Measurements from ENCODE around the gene DPPA4. TPM values are rescaled to one million over a fixed set of nuclear protein-coding genes. Genes with fewer than 3 reads are reported as not detected.
"Not testable (repeated sequence)": the region's sequence is repeated elsewhere in the genome, so short reads cannot be mapped to it uniquely, and the experiment has no call there.

DPPA4 gene, protein sequence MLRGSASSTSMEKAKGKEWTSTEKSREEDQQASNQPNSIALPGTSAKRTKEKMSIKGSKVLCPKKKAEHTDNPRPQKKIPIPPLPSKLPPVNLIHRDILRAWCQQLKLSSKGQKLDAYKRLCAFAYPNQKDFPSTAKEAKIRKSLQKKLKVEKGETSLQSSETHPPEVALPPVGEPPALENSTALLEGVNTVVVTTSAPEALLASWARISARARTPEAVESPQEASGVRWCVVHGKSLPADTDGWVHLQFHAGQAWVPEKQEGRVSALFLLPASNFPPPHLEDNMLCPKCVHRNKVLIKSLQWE
- total RNA-seq = not detected

DNA sequence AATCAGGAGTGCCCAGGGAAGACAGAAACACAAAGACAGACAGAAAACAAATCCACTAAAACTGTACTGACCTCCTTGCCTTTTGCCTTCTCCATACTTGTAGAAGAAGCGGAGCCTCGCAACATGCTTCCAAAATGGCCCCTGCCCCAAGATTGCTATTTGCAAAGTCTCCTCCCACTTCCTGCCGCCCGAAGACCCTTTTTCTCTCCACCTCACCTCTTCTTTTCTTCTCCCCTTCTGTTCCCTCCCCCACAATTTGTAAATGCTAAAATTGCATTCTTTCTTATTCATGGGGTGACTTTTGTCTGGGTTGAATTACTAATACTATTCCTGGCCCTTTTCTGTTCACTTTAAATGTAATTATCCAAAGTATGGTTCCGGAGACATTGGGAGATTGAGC lies at the start of gene DPPA4:
Gene DPPA4, minus strand, starts transcription at position 154 of the 400 bp plus-strand sequence. Its CDS starts 29 bp downstream, at position 125.
- ChIA-PET CTCF (no interaction called here), POLR2A (no interaction called here)
- H3K4me3 Mint-ChIP-seq = peak within 1 kb of the TSS; percentile 66
- DNase-seq = no peak
- H3K36me3 Mint-ChIP-seq (ENCODE audit: low read depth) = peaks cover 2% of the 10 kb centered on the region
- peak within 1 kb of the TSS; percentile 21 for H3K27ac Mint-ChIP-seq
- peaks cover 24% of the 10 kb centered on the region for H3K27me3 Mint-ChIP-seq
- peaks cover 11% of the 10 kb centered on the region for H3K4me1 Mint-ChIP-seq
- no peaks in the 10 kb centered on the region for H3K9me3 Mint-ChIP-seq

DNA sequence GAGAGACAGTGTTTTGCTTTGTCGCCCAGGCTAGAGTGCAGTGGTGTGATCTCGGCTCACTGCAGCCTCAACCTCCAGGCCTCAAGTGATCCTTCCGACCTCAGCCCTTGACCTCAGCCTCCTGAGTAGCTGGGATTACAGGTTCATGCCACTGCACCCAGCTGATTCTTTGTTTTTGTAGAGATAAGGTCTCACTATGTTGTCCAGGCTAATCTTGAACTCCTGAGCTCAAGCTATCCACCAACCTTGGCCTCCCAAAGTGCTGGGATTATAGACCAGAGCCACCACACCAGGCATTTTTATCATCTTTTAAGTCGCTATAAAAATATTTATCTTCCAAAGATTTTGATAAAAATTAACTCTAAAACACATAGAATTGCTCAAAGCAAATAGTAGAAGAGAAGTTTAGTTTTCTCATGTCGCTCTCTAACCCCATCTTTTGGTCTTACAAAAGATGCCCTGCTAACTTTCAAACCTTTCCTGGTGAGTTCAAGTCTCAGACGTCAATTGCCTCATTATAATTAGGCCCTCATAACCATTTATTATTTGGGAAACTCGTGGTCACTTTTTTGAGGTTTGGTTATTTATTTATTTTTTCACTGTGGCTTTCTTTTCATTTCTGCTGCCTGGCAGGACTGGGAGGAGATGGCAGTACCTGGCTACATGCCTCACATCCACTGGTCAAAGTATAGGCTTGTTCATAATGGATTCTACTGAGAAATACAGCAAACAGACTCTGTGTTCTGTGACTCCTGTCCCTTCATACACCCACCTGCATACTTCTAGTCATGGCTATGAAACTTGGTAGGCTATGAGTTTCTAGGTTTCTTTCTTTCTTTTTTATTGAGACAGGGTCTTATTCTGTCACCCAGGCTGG lies 48.3 kb upstream of the DPPA4 start:
- Mint-ChIP-seq H3K4me1 (no peaks in the 10 kb centered on the region), H3K36me3 (ENCODE audit: low read depth) (no peaks in the 10 kb centered on the region), H3K27me3 (no peaks in the 10 kb centered on the region), H3K4me3 (no peak overlapping the region), H3K9me3 (no peaks in the 10 kb centered on the region), H3K27ac (no peak overlapping the region)
- CTCF ChIA-PET = interaction anchor here (0.7 kb wide), 1 partner anchor 572 kb away, joined by 3 read pairs; no protein-coding TSS in a partner anchor
- POLR2A ChIA-PET = no interaction called here
- DNase-seq = no peak

DNA sequence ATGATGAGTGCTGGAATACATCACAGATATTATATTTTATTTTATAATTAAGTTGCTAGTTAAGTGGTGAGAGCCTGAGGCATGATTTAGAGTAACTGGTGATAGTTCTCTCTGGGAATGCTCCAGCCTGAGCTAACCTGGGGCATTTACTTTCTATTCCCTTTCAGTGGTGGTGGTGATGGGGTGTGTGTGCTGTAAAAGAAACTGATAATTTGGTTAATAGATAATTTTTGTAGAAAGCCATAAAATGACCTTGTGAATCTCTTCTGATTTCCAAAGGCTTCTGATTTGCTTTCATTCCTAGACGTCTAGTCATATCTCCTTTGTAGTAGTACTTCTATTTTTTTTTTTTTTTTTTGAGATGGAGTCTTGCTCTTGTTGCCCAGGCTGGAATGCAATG lies 46.8 kb upstream of the DPPA4 start:
- Mint-ChIP-seq H3K4me3 (no peak overlapping the region), H3K9me3 (no peaks in the 10 kb centered on the region), H3K27me3 (no peaks in the 10 kb centered on the region), H3K27ac (no peak overlapping the region), H3K4me1 (no peaks in the 10 kb centered on the region), H3K36me3 (ENCODE audit: low read depth) (no peaks in the 10 kb centered on the region)
- no peak for DNase-seq
- ChIA-PET CTCF (no interaction called here), POLR2A (no interaction called here)

DNA sequence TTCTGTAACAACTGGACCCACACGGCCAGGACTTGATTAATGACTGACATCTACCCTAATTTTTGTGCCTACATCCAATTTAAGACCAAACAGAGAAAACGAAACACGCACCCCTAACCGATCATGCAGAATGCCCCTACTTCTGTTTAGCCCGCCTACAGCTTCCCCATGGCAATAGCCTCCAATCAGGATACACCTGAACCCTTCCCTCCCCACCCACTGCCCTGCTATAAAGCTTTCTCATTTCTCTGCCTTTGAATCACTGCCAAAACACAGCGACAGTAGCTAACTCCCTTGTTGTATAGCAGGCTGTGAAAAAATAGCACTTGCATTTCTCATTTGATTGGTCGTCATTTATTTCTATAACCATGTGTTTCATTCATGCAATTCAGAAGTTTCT lies 45.2 kb upstream of the DPPA4 start:
- POLR2A ChIA-PET = no interaction called here
- Mint-ChIP-seq H3K9me3 (no peaks in the 10 kb centered on the region), H3K27me3 (no peaks in the 10 kb centered on the region), H3K27ac (no peak overlapping the region), H3K36me3 (ENCODE audit: low read depth) (no peaks in the 10 kb centered on the region), H3K4me1 (no peaks in the 10 kb centered on the region), H3K4me3 (no peak overlapping the region)
- CTCF ChIA-PET = no interaction called here
- DNase-seq = no peak

DNA sequence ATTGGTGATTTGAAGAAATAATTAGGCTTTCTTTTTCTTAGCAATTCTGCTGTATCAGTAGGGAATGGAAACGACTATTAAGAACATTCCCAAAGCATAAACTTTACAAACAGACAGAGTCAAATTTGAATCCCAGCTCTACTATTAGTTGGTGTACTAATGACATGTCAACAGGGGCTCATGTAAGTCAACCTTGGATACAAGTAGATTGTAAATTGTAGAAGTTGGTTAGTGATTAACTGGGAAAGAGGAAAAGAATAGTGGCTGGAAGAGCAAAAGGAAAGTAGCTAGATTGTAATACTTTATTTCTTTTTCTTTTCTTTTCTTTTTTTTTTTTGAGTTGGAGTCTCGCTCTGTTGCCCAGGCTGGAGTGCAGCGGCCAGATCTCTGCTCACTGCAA lies 38.6 kb upstream of the DPPA4 start:
- no peaks in the 10 kb centered on the region for H3K4me1 Mint-ChIP-seq
- no peak for DNase-seq
- peaks cover 2% of the 10 kb centered on the region for H3K9me3 Mint-ChIP-seq
- no peak overlapping the region for H3K27ac Mint-ChIP-seq
- no peak overlapping the region for H3K4me3 Mint-ChIP-seq
- POLR2A ChIA-PET = no interaction called here
- CTCF ChIA-PET = no interaction called here
- H3K36me3 Mint-ChIP-seq (ENCODE audit: low read depth) = no peaks in the 10 kb centered on the region
- no peaks in the 10 kb centered on the region for H3K27me3 Mint-ChIP-seq

DNA sequence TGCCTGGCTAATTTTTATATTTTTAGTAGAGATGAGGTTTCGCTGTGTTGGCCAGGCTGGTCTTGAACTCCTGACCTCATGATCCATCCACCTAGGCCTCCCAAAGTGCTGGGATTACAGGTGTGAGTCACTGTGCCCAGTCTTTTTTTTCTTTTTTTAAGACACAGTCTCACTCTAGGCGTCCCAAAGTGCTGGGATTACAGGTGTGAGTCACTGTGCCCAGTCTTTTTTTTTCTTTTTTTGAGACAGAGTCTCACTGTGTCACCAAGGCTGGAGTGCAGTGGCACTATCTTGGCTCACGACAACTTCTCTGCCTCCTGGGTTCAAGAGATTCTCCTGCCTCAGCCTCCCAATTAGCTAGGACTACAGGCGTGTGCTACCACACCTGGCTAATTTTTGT lies 37.1 kb upstream of the DPPA4 start:
- H3K4me3 Mint-ChIP-seq; DNase-seq; H3K27me3 Mint-ChIP-seq; CTCF ChIA-PET; H3K9me3 Mint-ChIP-seq; H3K27ac Mint-ChIP-seq; H3K36me3 Mint-ChIP-seq (ENCODE audit: low read depth); POLR2A ChIA-PET; H3K4me1 Mint-ChIP-seq: not testable (repeated sequence)

DNA sequence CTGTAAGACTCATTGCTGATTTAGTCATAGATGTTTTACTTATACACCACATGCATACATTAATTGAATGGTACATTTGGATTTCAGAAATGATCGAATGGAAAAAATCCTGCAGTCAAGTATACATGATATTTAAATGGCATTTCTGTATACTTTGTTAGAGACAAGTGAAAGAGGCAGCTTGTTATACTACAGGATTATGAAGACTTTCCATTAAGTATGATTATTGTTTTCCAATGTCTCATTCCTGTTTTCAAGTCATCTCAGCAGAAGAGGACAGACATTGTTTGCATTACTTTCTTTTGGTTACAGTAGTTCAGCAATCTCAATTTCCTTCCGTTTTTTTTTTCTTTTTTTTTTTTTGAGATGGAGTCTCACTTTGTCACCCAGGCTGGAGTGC lies 36.6 kb upstream of the DPPA4 start:
- H3K27me3 Mint-ChIP-seq = no peaks in the 10 kb centered on the region
- CTCF ChIA-PET = no interaction called here
- peaks cover 2% of the 10 kb centered on the region for H3K9me3 Mint-ChIP-seq
- POLR2A ChIA-PET = no interaction called here
- H3K4me1 Mint-ChIP-seq = no peaks in the 10 kb centered on the region
- no peak overlapping the region for H3K27ac Mint-ChIP-seq
- DNase-seq = no peak
- H3K36me3 Mint-ChIP-seq (ENCODE audit: low read depth) = no peaks in the 10 kb centered on the region
- no peak overlapping the region for H3K4me3 Mint-ChIP-seq

DNA sequence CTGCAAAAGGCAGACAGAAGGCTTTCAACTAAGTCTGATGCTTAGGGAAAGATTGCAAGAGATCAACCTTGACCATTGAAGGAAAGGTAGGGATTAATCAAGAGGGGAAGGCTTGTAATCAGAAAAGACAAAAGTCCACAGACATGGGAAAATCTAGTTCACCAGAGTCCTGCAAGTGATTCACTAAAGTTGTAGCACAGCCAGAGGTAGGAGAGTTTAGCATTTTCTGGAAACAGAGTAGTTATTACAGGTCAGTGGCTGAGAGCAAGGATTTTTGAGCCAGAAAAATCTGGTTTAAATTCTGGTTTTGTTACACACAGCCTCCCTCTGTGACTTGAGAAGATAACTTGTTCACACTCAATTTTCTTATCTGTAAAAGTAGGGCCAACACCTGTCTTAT lies 35.3 kb upstream of the DPPA4 start:
- DNase-seq = no peak
- Mint-ChIP-seq H3K27ac (no peak overlapping the region), H3K27me3 (no peaks in the 10 kb centered on the region), H3K4me1 (no peaks in the 10 kb centered on the region), H3K4me3 (no peak overlapping the region), H3K9me3 (peaks cover 2% of the 10 kb centered on the region), H3K36me3 (ENCODE audit: low read depth) (no peaks in the 10 kb centered on the region)
- POLR2A ChIA-PET = no interaction called here
- CTCF ChIA-PET = no interaction called here

DNA sequence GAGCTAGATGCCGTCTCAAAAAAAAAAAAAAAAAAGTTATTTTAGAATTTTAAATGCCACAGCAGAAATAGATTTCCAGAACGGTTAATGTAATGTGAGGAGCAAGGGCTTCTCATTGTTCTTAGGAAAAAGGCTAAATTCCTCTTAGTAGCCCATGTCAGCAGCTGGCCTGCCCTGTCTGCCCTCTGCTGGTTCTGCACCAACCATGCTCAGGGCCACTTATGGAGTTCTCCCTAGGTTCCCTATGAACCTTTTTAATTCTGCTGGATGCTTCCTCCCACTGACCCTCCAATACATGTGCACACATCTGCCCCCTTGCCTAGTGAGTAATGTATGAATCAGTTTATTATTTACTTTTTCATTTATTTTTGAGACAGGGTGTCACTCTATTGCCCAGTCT lies 32.2 kb upstream of the DPPA4 start:
- DNase-seq = no peak
- Mint-ChIP-seq H3K36me3 (ENCODE audit: low read depth) (no peaks in the 10 kb centered on the region), H3K4me3 (no peak overlapping the region), H3K4me1 (no peaks in the 10 kb centered on the region), H3K27me3 (no peaks in the 10 kb centered on the region), H3K9me3 (no peaks in the 10 kb centered on the region), H3K27ac (no peak overlapping the region)
- ChIA-PET POLR2A (no interaction called here), CTCF (interaction anchor here (0.6 kb wide), 2 partner anchors 67 to 1363 kb away, joined by 3 read pairs; no protein-coding TSS in a partner anchor)

DNA sequence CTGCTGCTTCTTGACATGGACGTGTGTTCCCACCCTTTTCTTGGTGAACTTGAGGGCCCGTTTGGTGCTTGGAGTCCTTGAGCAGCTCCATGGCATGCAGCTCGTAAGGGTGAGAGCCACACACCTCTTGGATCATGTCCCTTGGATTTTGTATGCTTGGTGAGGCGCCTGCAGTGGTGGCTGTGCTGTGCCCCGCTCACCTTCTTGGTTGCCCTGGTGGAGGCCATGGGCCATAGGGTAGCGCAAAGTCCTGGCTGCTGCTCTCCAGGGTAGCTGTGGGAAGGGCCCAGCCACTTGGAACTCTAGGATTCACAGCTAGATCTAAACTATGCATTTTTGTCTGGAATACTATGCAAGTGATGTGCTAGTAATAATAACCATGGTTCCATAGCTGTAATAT lies 26.7 kb upstream of the DPPA4 start:
- no peak overlapping the region for H3K27ac Mint-ChIP-seq
- POLR2A ChIA-PET = no interaction called here
- CTCF ChIA-PET = no interaction called here
- H3K9me3 Mint-ChIP-seq = no peaks in the 10 kb centered on the region
- no peaks in the 10 kb centered on the region for H3K4me1 Mint-ChIP-seq
- no peaks in the 10 kb centered on the region for H3K27me3 Mint-ChIP-seq
- no peak for DNase-seq
- no peak overlapping the region for H3K4me3 Mint-ChIP-seq
- H3K36me3 Mint-ChIP-seq (ENCODE audit: low read depth) = no peaks in the 10 kb centered on the region

DNA sequence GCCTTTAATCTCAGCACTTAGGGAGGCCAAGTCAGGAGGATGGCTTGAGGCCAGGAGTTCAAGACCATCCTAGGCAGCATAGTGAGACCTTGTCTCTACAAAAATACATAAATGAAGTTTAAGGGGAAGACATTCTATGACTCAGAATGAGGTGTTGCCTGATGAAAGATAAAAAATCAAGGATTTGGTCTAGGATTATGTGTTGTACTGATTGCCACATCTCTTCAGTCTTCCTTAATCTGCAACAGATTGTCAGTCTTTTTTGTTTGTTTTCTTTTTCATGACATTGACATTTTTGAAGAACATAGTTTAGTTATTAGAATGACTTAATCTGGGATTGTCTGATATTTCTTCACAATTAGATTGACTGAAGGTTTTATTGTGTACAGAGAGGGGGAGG lies 26.3 kb upstream of the DPPA4 start:
- DNase-seq = no peak
- H3K27ac Mint-ChIP-seq = no peak overlapping the region
- H3K4me3 Mint-ChIP-seq = no peak overlapping the region
- no peaks in the 10 kb centered on the region for H3K9me3 Mint-ChIP-seq
- H3K27me3 Mint-ChIP-seq = no peaks in the 10 kb centered on the region
- H3K36me3 Mint-ChIP-seq (ENCODE audit: low read depth) = no peaks in the 10 kb centered on the region
- no peaks in the 10 kb centered on the region for H3K4me1 Mint-ChIP-seq
- CTCF ChIA-PET = no interaction called here
- POLR2A ChIA-PET = no interaction called here

DNA sequence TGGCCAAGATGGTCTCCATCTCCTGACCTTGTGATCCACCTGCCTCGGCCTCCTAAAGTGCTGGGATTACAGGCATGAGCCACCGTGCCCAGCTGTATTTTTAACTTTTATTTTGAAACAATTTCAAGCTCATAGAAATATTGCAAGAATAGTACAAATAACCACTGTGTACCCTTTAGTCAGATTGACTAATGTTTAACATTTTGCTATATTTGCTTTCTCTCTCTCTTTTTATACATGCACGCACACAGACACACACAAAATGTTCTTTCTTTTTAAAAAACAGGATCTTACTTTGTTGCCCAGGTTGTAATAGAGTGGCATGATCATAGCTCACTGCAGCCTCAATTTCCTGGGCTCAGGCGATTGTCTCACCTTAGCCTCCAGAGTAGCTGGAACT lies 25.5 kb upstream of the DPPA4 start:
- Mint-ChIP-seq H3K27me3 (no peaks in the 10 kb centered on the region), H3K36me3 (ENCODE audit: low read depth) (no peaks in the 10 kb centered on the region), H3K27ac (no peak overlapping the region), H3K4me1 (no peaks in the 10 kb centered on the region), H3K9me3 (no peaks in the 10 kb centered on the region), H3K4me3 (no peak overlapping the region)
- CTCF ChIA-PET = no interaction called here
- DNase-seq = no peak
- POLR2A ChIA-PET = no interaction called here

DNA sequence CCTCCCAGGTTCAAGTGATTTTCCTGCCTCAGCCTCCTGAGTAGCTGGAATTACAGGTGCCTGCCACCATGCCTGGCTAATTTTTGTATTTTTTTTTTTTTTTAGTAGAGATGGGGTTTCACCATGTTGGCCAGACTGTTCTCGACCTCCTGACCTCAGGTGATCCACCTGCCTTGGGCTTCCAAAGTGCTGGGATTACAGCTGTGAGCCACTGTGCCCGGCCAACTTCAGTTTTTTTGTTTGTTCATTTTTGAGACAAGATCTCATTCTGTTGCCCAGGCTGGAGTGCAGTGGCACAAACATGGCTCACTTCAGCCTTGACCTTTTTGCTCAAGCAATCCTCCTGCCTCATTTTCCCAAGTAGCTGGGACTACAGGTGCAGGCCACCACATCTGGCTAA lies 21.5 kb upstream of the DPPA4 start:
- CTCF ChIA-PET; H3K27ac Mint-ChIP-seq; DNase-seq; H3K4me3 Mint-ChIP-seq; H3K27me3 Mint-ChIP-seq; POLR2A ChIA-PET; H3K9me3 Mint-ChIP-seq; H3K4me1 Mint-ChIP-seq; H3K36me3 Mint-ChIP-seq (ENCODE audit: low read depth): not testable (repeated sequence)

Measured in activated CD4-positive, alpha-beta T cell treated with anti-CD3 and anti-CD28 coated beads, Interleukin-2, amount 10 ng/mL, durations not matched to agents 7 days and 5 days (primary cell).